ENCODE results near the gene NWD2.

The NWD2 gene

DNA sequence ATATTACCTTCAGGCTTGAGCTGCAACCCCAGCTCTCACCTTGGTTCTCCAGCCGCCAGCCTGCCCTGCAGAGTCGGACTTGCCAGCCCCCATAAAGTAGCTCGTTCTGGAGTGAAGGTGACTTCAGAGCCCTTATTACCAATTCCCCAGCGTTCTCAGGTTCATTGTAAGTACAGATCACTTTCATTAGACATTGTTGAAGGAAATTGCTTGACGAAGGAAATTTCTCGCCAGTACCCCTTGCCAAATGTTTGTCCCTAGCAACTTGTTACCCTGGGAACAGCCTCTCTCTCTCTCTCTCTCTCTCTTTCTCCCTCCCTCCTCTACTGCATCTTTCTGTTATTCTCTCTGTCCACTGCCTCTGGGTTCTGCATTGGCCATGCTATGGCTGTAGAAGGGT, 153.0 kb downstream of the NWD2 start (continued):
- TF ChIP-seq PRDM6 (tag by site-specific recombination; IDR thresholded peaks at IDR 0.05): no peak
- no peak for TF ChIP-seq KLF1 (tag by site-specific recombination; IDR thresholded peaks at IDR 0.05)
- no peak for TF ChIP-seq ZFHX2 (tag by site-specific recombination; conservative IDR thresholded peaks at IDR 0.05)
- TF ChIP-seq ZNF629 (tag by site-specific recombination; IDR thresholded peaks at IDR 0.05): no peak
- no peak for TF ChIP-seq ZNF354C (tag by site-specific recombination; IDR thresholded peaks at IDR 0.05; ENCODE audit: borderline replicate concordance, low read depth)
- no peak for TF ChIP-seq ZSCAN4 (tag by site-specific recombination; IDR thresholded peaks at IDR 0.05)
- no peak for TF ChIP-seq EGR2 (tag by site-specific recombination; IDR thresholded peaks at IDR 0.05; ENCODE audit: low read depth)

DNA sequence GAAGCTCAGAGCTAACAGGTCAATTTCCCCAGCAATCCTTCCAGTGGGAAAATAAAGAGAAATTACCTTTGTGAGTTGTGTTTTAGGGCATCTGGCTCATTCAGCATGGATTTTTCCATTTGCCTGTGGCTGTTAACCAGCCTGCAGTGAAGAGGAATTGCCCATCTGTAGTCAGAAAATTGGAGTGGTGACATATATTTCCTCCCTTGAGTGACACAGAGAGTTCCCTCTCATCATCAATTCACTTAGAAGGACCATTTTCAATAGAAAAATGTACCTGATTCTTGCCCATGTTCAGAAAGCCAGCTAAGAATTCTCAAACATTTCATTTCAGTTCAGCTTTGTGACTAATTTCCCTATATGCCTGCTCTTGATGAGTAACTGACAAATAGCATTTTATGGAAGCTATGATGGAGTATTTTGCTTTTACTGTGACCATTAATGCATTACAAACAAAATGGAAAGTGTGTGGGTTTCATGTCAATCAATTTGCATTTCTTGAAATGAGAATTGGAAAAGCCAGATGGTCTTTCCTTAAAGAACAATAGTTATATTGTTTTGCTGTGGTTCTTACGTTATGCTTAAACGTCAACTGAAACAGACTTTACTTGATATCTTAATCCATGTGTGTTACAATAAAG, 155.8 kb downstream of the NWD2 start:
- no peaks in the 10 kb centered on the region for H3K4me1 ChIP-seq (ENCODE audit: control insufficient read depth, insufficient read depth, low read length)
- H3K36me3 ChIP-seq (ENCODE audit: control insufficient read depth in 2 of 2, insufficient read depth in 1 of 2, low read length in 2 of 2): no peaks in the 10 kb centered on the region
- no peaks in the 10 kb centered on the region for H3K9me3 ChIP-seq (ENCODE audit: control insufficient read depth, insufficient read depth, low read depth, low read length)
- no peak overlapping the region for H3K4me3 ChIP-seq (ENCODE audit: low read depth, low read length)
- ChIA-PET CTCF (interaction anchor here (0.6 kb wide), 1 partner anchor 11 kb away, joined by 3 read pairs; no protein-coding TSS in a partner anchor), POLR2A (no interaction called here)
- TF ChIP-seq ZNF202 (tag by site-specific recombination; IDR thresholded peaks at IDR 0.05; ENCODE audit: borderline replicate concordance): no peak
- TF ChIP-seq, protein P1, sequence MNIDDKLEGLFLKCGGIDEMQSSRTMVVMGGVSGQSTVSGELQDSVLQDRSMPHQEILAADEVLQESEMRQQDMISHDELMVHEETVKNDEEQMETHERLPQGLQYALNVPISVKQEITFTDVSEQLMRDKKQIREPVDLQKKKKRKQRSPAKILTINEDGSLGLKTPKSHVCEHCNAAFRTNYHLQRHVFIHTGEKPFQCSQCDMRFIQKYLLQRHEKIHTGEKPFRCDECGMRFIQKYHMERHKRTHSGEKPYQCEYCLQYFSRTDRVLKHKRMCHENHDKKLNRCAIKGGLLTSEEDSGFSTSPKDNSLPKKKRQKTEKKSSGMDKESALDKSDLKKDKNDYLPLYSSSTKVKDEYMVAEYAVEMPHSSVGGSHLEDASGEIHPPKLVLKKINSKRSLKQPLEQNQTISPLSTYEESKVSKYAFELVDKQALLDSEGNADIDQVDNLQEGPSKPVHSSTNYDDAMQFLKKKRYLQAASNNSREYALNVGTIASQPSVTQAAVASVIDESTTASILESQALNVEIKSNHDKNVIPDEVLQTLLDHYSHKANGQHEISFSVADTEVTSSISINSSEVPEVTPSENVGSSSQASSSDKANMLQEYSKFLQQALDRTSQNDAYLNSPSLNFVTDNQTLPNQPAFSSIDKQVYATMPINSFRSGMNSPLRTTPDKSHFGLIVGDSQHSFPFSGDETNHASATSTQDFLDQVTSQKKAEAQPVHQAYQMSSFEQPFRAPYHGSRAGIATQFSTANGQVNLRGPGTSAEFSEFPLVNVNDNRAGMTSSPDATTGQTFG (tag by site-specific recombination; IDR thresholded peaks at IDR 0.05; ENCODE audit: borderline replicate concordance): no peak
- TF ChIP-seq, protein P2, sequence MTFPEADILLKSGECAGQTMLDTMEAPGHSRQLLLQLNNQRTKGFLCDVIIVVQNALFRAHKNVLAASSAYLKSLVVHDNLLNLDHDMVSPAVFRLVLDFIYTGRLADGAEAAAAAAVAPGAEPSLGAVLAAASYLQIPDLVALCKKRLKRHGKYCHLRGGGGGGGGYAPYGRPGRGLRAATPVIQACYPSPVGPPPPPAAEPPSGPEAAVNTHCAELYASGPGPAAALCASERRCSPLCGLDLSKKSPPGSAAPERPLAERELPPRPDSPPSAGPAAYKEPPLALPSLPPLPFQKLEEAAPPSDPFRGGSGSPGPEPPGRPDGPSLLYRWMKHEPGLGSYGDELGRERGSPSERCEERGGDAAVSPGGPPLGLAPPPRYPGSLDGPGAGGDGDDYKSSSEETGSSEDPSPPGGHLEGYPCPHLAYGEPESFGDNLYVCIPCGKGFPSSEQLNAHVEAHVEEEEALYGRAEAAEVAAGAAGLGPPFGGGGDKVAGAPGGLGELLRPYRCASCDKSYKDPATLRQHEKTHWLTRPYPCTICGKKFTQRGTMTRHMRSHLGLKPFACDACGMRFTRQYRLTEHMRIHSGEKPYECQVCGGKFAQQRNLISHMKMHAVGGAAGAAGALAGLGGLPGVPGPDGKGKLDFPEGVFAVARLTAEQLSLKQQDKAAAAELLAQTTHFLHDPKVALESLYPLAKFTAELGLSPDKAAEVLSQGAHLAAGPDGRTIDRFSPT (tag by site-specific recombination; IDR thresholded peaks at IDR 0.05): no peak
- TF ChIP-seq, protein P3, sequence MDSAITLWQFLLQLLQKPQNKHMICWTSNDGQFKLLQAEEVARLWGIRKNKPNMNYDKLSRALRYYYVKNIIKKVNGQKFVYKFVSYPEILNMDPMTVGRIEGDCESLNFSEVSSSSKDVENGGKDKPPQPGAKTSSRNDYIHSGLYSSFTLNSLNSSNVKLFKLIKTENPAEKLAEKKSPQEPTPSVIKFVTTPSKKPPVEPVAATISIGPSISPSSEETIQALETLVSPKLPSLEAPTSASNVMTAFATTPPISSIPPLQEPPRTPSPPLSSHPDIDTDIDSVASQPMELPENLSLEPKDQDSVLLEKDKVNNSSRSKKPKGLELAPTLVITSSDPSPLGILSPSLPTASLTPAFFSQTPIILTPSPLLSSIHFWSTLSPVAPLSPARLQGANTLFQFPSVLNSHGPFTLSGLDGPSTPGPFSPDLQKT (IDR thresholded peaks at IDR 0.05; ENCODE audit: borderline replicate concordance, low read depth, low read length): no peak
- TF ChIP-seq HOXC10 (CRISPR knock-in tag; IDR thresholded peaks at IDR 0.05): no peak
- TF ChIP-seq EGR2 (tag by site-specific recombination; IDR thresholded peaks at IDR 0.05; ENCODE audit: low read depth): no peak
- no peak for TF ChIP-seq KLF7 (tag by site-specific recombination; IDR thresholded peaks at IDR 0.05; ENCODE audit: borderline replicate concordance)
- TF ChIP-seq TSHZ1 (tag by site-specific recombination; IDR thresholded peaks at IDR 0.05; ENCODE audit: borderline replicate concordance): no peak
- no peak for TF ChIP-seq ZNF664 (tag by site-specific recombination; IDR thresholded peaks at IDR 0.05)
- no peak for TF ChIP-seq ZNF777 (tag by site-specific recombination; IDR thresholded peaks at IDR 0.05; ENCODE audit: borderline replicate concordance)
- no peak for TF ChIP-seq ZSCAN4 (tag by site-specific recombination; IDR thresholded peaks at IDR 0.05)
- TF ChIP-seq IKZF3 (tag by site-specific recombination; IDR thresholded peaks at IDR 0.05): no peak
- TF ChIP-seq GLI2 (tag by site-specific recombination; IDR thresholded peaks at IDR 0.05; ENCODE audit: borderline replicate concordance, low read depth): no peak
- TF ChIP-seq ZNF658 (tag by site-specific recombination; IDR thresholded peaks at IDR 0.05): no peak
- H3K27ac ChIP-seq (ENCODE audit: extremely low read depth, low read depth, low read length): no peak overlapping the region
